ENCODE results near the gene DPP7.

DNA sequence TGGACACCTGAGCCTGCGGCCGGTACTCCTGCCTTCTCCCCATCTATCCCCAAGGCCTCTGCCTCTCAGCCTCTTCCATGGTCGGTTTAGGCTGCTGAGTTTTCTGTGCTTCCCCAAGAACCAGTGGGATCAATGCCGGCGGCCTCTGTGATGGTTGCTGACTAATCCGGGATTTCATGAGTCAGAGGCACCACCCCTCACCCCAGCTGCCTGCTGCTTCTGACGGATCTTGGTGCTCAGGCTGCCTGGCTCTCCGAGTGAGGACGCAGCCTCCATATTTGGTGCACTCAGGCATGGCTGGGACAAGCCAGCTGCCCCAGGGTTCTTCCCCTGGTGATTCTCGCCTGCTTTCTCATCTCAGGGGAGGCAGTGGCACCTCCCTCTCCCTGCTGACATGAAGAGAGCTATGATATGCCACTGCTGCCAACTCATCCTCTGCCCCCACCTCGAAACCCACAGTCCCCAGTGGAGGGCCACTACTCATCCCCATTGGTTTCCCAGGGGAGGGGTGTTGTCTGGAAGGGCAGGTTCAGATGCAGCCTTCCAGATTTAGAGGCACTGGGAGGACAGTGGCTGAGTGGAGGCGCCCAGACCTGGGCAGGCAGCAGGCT, 31.0 kb downstream of the DPP7 start:
- TF ChIP-seq EGR1 (IDR thresholded peaks at IDR 0.05; ENCODE audit: borderline replicate concordance, low read depth, low read length) (no peak), ASH2L (IDR thresholded peaks at IDR 0.05; ENCODE audit: low read length) (no peak), POLR2A (IDR thresholded peaks at IDR 0.05; ENCODE audit: control extremely low read depth in 1 of 2, low read depth in 2 of 2, low read length in 2 of 2) (no peak), NRF1 (IDR thresholded peaks at IDR 0.05; ENCODE audit: low read depth, low read length) (no peak), CTCF (IDR thresholded peaks at IDR 0.05; ENCODE audit: control extremely low read depth in 1 of 3, insufficient read depth in 1 of 3, low read depth in 1 of 3, low read length in 3 of 3) (no peak), HDAC2 (IDR thresholded peaks at IDR 0.05; ENCODE audit: borderline replicate concordance in 1 of 2, low read depth in 2 of 2, low read length in 2 of 2) (no peak), NANOG (IDR thresholded peaks at IDR 0.05; ENCODE audit: insufficient read depth, low read depth, low read length, poor library complexity, severe bottlenecking) (no peak), SP4 (IDR thresholded peaks at IDR 0.05; ENCODE audit: low read length) (no peak), RAD21 (IDR thresholded peaks at IDR 0.05 in 1 of 2, conservative IDR thresholded peaks at IDR 0.05 in 1 of 2; ENCODE audit: low read depth in 2 of 2, low read length in 2 of 2) (no peak), SRF (IDR thresholded peaks at IDR 0.05; ENCODE audit: low read depth, low read length) (no peak), EZH2 (IDR thresholded peaks at IDR 0.05; ENCODE audit: low read depth, low read length, severe bottlenecking) (no peak), ZNF274 (IDR thresholded peaks at IDR 0.05; ENCODE audit: borderline replicate concordance, extremely low read depth, low read length) (no peak), CHD2 (IDR thresholded peaks at IDR 0.05; ENCODE audit: low read length) (no peak), BACH1 (IDR thresholded peaks at IDR 0.05; ENCODE audit: low read length) (peak; percentile 92)
